DND-41 (cell line): Measurements from ENCODE around the gene ZNF747.

Experiments
- CTCF ChIP-seq: IDR thresholded peaks from 2 replicates; pipeline ENCODE4 v1.5.1; 2012; ENCODE audit warnings: borderline replicate concordance, low read length, moderate library complexity, mild to moderate bottlenecking; ENCODE audit not compliant: poor library complexity, severe bottlenecking; ENCODE audit errors: extremely low read depth
- EZH2 ChIP-seq: IDR thresholded peaks from 3 replicates; pipeline ENCODE4 v1.6.1; 2012; ENCODE audit warnings: borderline replicate concordance, low read depth, mild to moderate bottlenecking, moderate library complexity, low read length, inconsistent platforms; ENCODE audit not compliant: severe bottlenecking

DNA sequence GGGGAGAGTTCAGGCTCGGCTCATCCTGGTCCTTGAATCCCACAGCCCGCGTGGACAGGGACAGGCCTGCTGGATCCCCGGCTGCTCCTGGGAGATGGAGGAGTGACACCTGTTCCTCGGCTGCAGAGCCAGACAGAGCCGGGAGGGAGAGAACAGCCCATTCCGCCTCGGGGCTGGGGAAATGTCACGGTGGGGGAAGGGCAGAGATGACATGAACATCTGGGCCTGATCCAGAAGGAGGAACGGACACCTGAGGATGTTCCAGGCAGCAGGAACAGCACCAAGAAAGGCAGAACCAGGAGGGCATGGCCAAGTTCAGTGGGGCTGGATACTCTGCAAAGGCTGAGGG is 21.4 kb upstream of the ZNF747 start:
- TF ChIP-seq CTCF (no peak), EZH2 (no peak)
